ENCODE results near the gene CLBA1.

GRCh38 chr14:104969741-104970230, 15.8 kb upstream of the CLBA1 start:
- TF ChIP-seq ZFP91 (CRISPR knock-in tag; IDR thresholded peaks at IDR 0.05) (no peak), MYBL2 (IDR thresholded peaks at IDR 0.05; ENCODE audit: low read depth) (no peak), MYBL2 (CRISPR knock-in tag; IDR thresholded peaks at IDR 0.05; ENCODE audit: borderline replicate concordance) (no peak), CBFB (CRISPR knock-in tag; IDR thresholded peaks at IDR 0.05) (no peak), TARDBP (IDR thresholded peaks at IDR 0.05) (no peak)
- TF ChIP-seq, protein P1, sequence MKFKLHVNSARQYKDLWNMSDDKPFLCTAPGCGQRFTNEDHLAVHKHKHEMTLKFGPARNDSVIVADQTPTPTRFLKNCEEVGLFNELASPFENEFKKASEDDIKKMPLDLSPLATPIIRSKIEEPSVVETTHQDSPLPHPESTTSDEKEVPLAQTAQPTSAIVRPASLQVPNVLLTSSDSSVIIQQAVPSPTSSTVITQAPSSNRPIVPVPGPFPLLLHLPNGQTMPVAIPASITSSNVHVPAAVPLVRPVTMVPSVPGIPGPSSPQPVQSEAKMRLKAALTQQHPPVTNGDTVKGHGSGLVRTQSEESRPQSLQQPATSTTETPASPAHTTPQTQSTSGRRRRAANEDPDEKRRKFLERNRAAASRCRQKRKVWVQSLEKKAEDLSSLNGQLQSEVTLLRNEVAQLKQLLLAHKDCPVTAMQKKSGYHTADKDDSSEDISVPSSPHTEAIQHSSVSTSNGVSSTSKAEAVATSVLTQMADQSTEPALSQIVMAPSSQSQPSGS (CRISPR knock-in tag; IDR thresholded peaks at IDR 0.05) = no peak

All from K562 (cell line).